OCI-LY7 (cell line): Measurements from ENCODE around the gene MACROD1. TPM values are rescaled to one million over a fixed set of nuclear protein-coding genes. Genes with fewer than 3 reads are reported as not detected.

Experiments
- BruUV-seq: library from RNA; stranded (reverse); fragments of 400-500 nt; replicated peaks from 2 replicates; lab custom pipeline; 2021; lab: Mats Ljungman, UMichigan
- CTCF ChIA-PET: fragments of 300-600 bp; sonication (Branson Sonifier 250); formaldehyde crosslinking; loops from one replicate; lab custom pipeline; 2022; ENCODE audit warnings: antibody characterized with exemption; ENCODE audit not compliant: unreplicated experiment; lab: Charles Lee
- POLR2A ChIA-PET: fragments of 300-600 bp; sonication (Branson Sonifier 250); formaldehyde crosslinking; loops from one replicate; lab custom pipeline; 2022; ENCODE audit warnings: antibody characterized with exemption; lab: Charles Lee
- DNase-seq: peaks from one replicate; pipeline ENCODE4 v3.0.0-alpha.2; 2015; ENCODE audit warnings: low spot score
- H2AFZ ChIP-seq: fragments of 200-600 bp; sonication (generic), shearing (Covaris generic); 2 replicates; pipeline ENCODE4 v1.6.1; 2014; ENCODE audit warnings: mild to moderate bottlenecking, antibody characterized with exemption, low read length, moderate library complexity
- H3K27ac ChIP-seq: fragments of 200-600 bp; sonication (generic); 2 replicates; pipeline ENCODE4 v1.5.1; 2014; ENCODE audit warnings: mixed run types, low read depth, mild to moderate bottlenecking, moderate library complexity, low read length, inconsistent platforms; ENCODE audit not compliant: poor library complexity, severe bottlenecking
- H3K36me3 ChIP-seq: fragments of 200-600 bp; sonication (generic); 2 replicates; pipeline ENCODE4 v1.6.1; 2014; ENCODE audit warnings: mild to moderate bottlenecking, antibody characterized with exemption, low read length, moderate library complexity, mixed read lengths; ENCODE audit not compliant: insufficient read depth
- H3K4me1 ChIP-seq: fragments of 200-600 bp; sonication (generic); 2 replicates; pipeline ENCODE4 v1.5.1; 2014; ENCODE audit warnings: mild to moderate bottlenecking, low read length; ENCODE audit not compliant: insufficient read depth, poor library complexity, severe bottlenecking
- H3K4me2 ChIP-seq: fragments of 200-600 bp; sonication (generic); 2 replicates; pipeline ENCODE4 v1.6.1; 2014; ENCODE audit warnings: mild to moderate bottlenecking, low read length
- H3K4me3 ChIP-seq: fragments of 200-600 bp; sonication (generic); 2 replicates; pipeline ENCODE4 v1.5.1; 2014; ENCODE audit warnings: mild to moderate bottlenecking, low read depth, low read length; ENCODE audit not compliant: poor library complexity, severe bottlenecking
- H3K79me2 ChIP-seq: fragments of 200-600 bp; sonication (generic); 2 replicates; pipeline ENCODE4 v1.6.1; 2016; ENCODE audit warnings: low read depth, mild to moderate bottlenecking, low read length, moderate library complexity, mixed read lengths; ENCODE audit not compliant: insufficient read depth
- H3K9me2 ChIP-seq: fragments of 200-600 bp; sonication (generic); 2 replicates; pipeline ENCODE4 v1.6.1; 2016; ENCODE audit warnings: mild to moderate bottlenecking, low read length, mixed read lengths; ENCODE audit not compliant: insufficient read depth
- H3K9me3 ChIP-seq: fragments of 200-600 bp; sonication (generic); 2 replicates; pipeline ENCODE4 v1.6.1; 2014; ENCODE audit warnings: mild to moderate bottlenecking, mixed run types, low read length, mixed read lengths
- H4K20me1 ChIP-seq: fragments of 200-600 bp; sonication (generic); 2 replicates; pipeline ENCODE4 v1.6.1; 2014; ENCODE audit warnings: mild to moderate bottlenecking, antibody characterized with exemption, low read length, moderate library complexity, mixed read lengths; ENCODE audit not compliant: insufficient read depth
- EZH2phosphoT487 ChIP-seq: fragments of 200-600 bp; sonication (generic); IDR thresholded peaks from 2 replicates; pipeline ENCODE4 v1.6.1; 2018; ENCODE audit warnings: low read depth, borderline replicate concordance, mild to moderate bottlenecking, mixed run types, antibody characterized with exemption, low read length, moderate library complexity, mixed read lengths
- intact Hi-C: fragments of 100-400 bp; cut with micrococcal nuclease; formaldehyde crosslinking; loops from one replicate; pipeline ENCODE4 v1.10.0; 2022; ENCODE audit not compliant: unreplicated experiment
- total RNA-seq, 2 experiments: library from RNA; depleted of rRNA in 1 of 2; stranded (reverse); fragments of >200 nt in 1 of 2; shearing (Covaris generic) in 1 of 2; gene quantifications; 2 replicates each; pipeline ENCODE4 v1.2.3, GENCODE V29; 2014 to 2022
- TF ChIP-seq, protein P1 (sequence below): fragments of 200-600 bp; sonication (generic); conservative IDR thresholded peaks from 2 replicates; pipeline ENCODE4 v1.5.1; 2014; ENCODE audit warnings: mild to moderate bottlenecking, antibody characterized with exemption, low read length, moderate library complexity, mixed read lengths

The MACROD1 gene
- total RNA-seq, 2 experiments from 2014 or later: 14.7 to 25.4 TPM

DNA sequence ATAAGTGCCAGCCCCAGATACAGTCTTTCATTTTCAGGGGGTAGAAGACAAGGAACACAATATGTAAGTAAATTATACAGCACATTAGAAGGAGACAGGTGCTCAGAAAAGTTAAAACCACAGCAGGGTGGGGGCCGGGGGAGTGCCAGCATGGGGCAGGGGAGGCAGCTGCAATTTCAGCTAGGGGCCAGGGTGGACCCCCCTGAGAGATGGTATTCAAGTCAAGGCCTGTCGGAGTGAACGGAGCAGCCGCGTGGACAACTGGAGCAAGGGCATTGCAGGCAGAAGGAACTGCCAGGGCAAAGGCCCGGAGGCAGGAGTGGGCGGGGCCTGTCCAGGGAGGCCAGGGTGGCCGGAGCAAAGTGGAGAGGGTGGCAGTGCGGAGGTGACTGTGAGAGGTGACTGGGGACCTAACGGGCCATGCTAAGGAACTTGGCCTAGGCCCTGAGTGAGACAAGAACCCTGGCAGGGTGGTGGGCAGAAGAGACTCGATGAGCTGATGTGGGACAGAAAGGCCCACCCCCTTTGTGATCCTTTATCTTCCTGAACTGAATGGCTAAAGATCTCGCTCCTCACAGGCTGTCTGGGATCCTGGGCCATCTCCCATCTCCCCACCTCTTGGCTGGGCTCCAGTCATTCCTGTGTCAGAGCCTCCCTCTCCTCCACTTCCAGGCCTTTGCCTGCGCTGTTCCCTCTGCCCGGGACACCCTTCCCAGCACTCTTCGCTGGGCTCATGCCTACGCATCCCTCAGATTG is 152.6 kb downstream of the MACROD1 start:
- Histone ChIP-seq H2AFZ (no peak overlapping the region), H3K4me2 (no peak overlapping the region), H3K79me2 (no peaks in the 10 kb centered on the region), H3K4me1 (no peaks in the 10 kb centered on the region), H3K9me3 (peaks cover 8% of the 10 kb centered on the region; the same call in 1 of the 2 replicates), H4K20me1 (no peaks in the 10 kb centered on the region), H3K4me3 (no peak overlapping the region), H3K36me3 (no peaks in the 10 kb centered on the region), H3K27ac (no peak overlapping the region), H3K9me2 (no peaks in the 10 kb centered on the region)
- BruUV-seq: no TSS peak
- ChIA-PET POLR2A (interaction anchor here (0.6 kb wide), 1 partner anchor 9 kb away, joined by 9 read pairs; no protein-coding TSS in a partner anchor), CTCF (interaction anchor here (0.6 kb wide), 1 partner anchor 219 kb away, joined by 3 read pairs; no protein-coding TSS in a partner anchor)
- TF ChIP-seq, protein P1, sequence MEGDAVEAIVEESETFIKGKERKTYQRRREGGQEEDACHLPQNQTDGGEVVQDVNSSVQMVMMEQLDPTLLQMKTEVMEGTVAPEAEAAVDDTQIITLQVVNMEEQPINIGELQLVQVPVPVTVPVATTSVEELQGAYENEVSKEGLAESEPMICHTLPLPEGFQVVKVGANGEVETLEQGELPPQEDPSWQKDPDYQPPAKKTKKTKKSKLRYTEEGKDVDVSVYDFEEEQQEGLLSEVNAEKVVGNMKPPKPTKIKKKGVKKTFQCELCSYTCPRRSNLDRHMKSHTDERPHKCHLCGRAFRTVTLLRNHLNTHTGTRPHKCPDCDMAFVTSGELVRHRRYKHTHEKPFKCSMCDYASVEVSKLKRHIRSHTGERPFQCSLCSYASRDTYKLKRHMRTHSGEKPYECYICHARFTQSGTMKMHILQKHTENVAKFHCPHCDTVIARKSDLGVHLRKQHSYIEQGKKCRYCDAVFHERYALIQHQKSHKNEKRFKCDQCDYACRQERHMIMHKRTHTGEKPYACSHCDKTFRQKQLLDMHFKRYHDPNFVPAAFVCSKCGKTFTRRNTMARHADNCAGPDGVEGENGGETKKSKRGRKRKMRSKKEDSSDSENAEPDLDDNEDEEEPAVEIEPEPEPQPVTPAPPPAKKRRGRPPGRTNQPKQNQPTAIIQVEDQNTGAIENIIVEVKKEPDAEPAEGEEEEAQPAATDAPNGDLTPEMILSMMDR: no peak
- no peak for TF ChIP-seq EZH2phosphoT487
- no peak for DNase-seq
- intact Hi-C loops: no loop called here

DNA sequence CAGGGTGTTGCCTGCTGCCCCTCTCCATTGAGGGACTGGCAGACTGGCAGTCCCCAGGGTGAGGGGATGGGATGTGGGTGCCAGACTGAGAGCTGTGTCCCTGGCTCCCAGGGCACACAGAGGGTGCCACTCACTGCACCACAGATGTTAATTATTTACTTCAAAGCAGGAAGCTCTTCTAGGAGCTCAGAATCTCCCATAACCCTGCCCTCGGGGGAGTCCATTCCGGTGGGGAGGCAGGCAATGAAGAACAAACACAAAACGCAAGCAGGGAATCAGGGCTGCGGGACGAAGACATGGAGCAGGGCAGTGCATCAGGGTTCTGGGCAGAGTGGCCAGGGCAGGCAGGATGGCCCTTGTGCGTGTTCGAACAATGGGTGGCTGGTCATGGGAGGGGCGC is 154.5 kb downstream of the MACROD1 start:
- CTCF ChIA-PET: no interaction called here
- H3K79me2 ChIP-seq: no peaks in the 10 kb centered on the region
- no peaks in the 10 kb centered on the region for H3K9me2 ChIP-seq
- no peak overlapping the region for H3K27ac ChIP-seq
- no peaks in the 10 kb centered on the region for H4K20me1 ChIP-seq
- no peak overlapping the region for H3K4me2 ChIP-seq
- no peak for DNase-seq
- no peaks in the 10 kb centered on the region for H3K36me3 ChIP-seq
- no TSS peak for BruUV-seq
- H3K9me3 ChIP-seq: peaks cover 8% of the 10 kb centered on the region; the same call in 1 of the 2 replicates
- no peak overlapping the region for H3K4me3 ChIP-seq
- H3K4me1 ChIP-seq: no peaks in the 10 kb centered on the region
- POLR2A ChIA-PET: no interaction called here
- H2AFZ ChIP-seq: no peak overlapping the region
- intact Hi-C loops: no loop called here
- TF ChIP-seq EZH2phosphoT487: no peak
- TF ChIP-seq, protein P1: no peak

DNA sequence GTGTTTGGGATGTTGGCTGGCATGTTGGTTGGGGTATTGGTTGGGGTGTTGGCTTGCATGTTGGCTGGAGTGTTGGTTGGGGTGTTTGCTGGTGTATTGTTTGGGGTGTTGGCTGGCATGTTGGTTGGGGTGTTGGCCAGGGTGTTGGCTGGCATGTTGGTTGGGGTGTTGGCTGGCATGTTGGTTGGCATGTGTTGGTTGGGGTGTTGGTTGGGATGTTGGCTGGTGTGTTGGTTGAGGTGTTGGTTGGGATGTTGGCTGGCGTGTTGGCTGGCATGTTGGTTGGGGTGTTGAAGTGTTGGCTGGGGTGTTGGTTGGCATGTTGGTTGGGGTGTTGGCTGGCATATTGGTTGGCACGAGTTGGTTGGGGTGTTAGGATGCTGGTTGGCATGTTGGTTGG is 155.1 kb downstream of the MACROD1 start:
- Histone ChIP-seq H3K4me3 (no peak overlapping the region), H2AFZ (no peak overlapping the region), H3K36me3 (no peaks in the 10 kb centered on the region), H3K9me3 (peaks cover 8% of the 10 kb centered on the region; the same call in 1 of the 2 replicates), H3K4me2 (no peak overlapping the region), H3K9me2 (no peaks in the 10 kb centered on the region), H3K27ac (no peak overlapping the region), H3K79me2 (no peaks in the 10 kb centered on the region), H4K20me1 (no peaks in the 10 kb centered on the region), H3K4me1 (no peaks in the 10 kb centered on the region)
- no TSS peak for BruUV-seq
- ChIA-PET CTCF (no interaction called here), POLR2A (no interaction called here)
- TF ChIP-seq, protein P1: no peak
- no peak for TF ChIP-seq EZH2phosphoT487
- no peak for DNase-seq
- intact Hi-C loops: no loop called here
